Middle frontal gyrus (tissue), 1 donor: ENCODE results near the gene IGF2R.

Source experiments
- DNase-seq: peaks from one replicate; pipeline ENCODE4 v3.0.0-alpha.2; 2015; ENCODE audit warnings: low spot score; ENCODE audit errors: extremely low spot score

IGF2R gene

GRCh38 chr6:160022793-160023192 is 53.9 kb downstream of the IGF2R start:
- no peak for DNase-seq

GRCh38 chr6:160024152-160024551 is 55.3 kb downstream of the IGF2R start:
- no peak for DNase-seq

- no peak for DNase-seq
Measured at GRCh38 chr6:160027076-160027475, 58.2 kb downstream of the IGF2R start.

GRCh38 chr6:160027931-160028330 is 59.0 kb downstream of the IGF2R start:
- no peak for DNase-seq

GRCh38 chr6:160028487-160029275 is 59.8 kb downstream of the IGF2R start:
- DNase-seq = no peak

DNA sequence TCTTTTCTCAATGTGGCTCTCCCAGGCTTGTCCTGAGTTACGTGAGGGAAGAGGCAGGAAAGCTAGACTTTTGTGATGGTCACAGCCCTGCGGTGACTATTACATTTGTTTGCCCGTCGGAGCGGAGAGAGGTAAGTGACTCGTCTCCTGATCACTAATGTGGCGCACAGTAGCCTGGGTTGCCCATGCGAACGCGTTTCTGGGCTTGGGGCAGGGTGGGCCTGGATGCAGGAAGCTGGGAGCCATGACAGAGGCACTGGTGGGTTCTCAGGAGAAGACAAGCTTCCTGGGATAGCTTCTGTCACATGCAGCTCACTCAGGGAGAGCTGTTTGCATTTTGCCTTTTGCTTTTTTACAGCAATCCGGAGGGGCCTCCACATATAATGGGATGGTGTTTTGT is 60.6 kb downstream of the IGF2R start:
- DNase-seq = no peak

- DNase-seq = no peak
Measured at GRCh38 chr6:160030103-160030502, 61.2 kb downstream of the IGF2R start.

GRCh38 chr6:160031442-160031841 is 62.6 kb downstream of the IGF2R start:
- DNase-seq = no peak

GRCh38 chr6:160031871-160032270 is 63.0 kb downstream of the IGF2R start:
- DNase-seq = no peak

GRCh38 chr6:160032538-160032937 is 63.7 kb downstream of the IGF2R start:
- DNase-seq = no peak

GRCh38 chr6:160034036-160034930 is 65.4 kb downstream of the IGF2R start:
- DNase-seq = no peak

DNA sequence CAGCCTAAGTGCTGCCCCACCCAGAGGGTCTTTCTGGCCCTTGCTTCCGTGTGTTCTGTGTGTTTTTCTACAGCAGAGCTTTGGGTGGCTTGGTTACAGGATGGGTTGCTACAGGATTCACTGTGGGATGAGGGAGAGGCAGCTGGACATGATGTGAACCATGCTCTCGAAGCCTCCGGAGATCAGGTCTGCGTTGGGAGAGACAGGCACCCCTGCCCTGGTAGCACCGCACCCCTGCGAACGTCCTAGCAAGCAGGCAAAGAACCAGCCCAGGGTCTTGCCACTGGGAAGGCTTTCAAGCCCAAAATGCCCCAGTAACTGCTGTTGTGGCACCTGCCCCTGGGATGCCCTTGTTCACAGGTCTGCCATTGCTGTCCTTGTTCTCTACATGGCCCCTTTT is 66.4 kb downstream of the IGF2R start:
- DNase-seq = no peak

GRCh38 chr6:160035693-160036330 is 66.9 kb downstream of the IGF2R start:
- DNase-seq = no peak

- no peak for DNase-seq
Measured at GRCh38 chr6:160036331-160036695, 67.4 kb downstream of the IGF2R start.

DNA sequence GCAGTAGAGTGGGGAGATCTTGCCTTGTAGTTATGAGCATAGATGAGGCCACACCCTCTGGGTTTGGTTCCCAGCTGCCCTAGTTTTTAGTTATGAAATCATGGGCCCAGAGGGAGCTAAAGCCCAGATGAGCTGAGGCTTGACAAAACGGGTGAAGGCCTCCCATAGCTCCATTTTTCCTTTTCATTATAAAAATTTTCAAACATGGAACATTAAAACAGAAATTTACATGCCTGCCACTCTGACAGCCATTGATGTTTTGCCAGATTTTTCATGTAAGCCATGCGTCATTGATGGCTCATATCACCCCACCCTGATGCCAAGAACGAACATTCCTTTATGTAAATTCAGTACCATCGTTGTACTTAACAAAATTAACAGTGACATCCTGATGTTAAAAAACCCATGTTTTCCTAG is 67.9 kb downstream of the IGF2R start:
- no peak for DNase-seq

GRCh38 chr6:160038479-160038878 is 69.6 kb downstream of the IGF2R start:
- no peak for DNase-seq

DNA sequence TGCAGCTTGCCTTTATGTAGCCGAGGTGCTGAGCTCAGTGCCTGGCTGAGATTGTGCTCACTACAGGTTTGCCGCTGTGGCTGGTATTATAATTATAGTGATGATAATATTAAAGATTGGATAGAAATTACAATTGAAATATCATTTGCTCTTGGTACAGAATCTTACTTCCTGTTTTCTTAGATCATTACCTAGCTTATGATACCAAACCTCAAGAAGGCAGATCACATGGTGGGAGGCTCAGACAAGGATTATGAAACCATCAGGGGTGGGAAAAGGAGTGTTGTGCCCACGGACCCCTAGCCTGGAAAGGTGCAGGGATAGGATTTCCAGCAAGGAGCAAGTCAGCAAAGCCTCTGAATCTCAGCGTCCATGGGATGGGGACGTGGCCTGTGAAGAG is 70.6 kb downstream of the IGF2R start:
- no peak for DNase-seq

DNA sequence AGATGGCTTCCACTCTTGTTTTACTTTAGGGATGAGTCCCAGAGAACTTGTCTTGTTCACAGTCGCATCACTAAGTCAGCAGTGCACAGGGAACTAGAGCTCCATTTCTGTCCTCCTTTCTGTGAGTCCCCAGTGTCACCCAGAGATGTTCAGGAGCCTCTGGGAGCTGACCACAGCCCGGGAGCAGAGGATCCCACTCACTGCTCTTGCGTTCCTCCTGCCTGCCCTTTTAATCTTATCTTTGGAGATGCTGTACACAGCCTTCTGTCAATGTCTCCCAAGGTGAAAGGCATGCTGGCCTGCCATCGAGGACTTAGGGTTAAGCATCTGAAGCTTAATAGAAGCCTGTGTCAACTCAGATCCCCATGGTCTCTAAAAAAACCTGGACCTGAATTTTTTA is 71.2 kb downstream of the IGF2R start:
- DNase-seq = no peak

GRCh38 chr6:160040527-160041264 is 71.8 kb downstream of the IGF2R start:
- no peak for DNase-seq

DNA sequence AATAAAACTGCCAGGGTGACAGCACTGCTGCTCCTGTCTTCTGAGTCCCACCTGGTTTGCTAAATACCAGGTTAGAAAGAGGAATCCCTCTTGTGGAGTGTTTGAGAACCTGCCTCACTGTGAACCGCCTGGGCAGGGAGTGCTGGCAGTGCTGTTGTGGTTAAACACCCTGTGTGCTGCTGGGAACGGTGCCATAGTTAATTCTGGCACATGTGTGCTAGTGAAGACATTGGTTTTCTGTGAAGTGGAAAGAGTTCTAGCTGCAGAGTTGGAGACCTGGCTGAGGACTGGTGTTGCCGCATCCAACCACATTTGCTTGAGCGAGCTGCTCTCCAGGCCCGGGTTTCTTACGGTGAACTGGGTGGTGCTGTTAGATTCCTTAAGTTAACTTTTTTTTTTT is 72.7 kb downstream of the IGF2R start:
- peak; percentile 50 for DNase-seq

DNA sequence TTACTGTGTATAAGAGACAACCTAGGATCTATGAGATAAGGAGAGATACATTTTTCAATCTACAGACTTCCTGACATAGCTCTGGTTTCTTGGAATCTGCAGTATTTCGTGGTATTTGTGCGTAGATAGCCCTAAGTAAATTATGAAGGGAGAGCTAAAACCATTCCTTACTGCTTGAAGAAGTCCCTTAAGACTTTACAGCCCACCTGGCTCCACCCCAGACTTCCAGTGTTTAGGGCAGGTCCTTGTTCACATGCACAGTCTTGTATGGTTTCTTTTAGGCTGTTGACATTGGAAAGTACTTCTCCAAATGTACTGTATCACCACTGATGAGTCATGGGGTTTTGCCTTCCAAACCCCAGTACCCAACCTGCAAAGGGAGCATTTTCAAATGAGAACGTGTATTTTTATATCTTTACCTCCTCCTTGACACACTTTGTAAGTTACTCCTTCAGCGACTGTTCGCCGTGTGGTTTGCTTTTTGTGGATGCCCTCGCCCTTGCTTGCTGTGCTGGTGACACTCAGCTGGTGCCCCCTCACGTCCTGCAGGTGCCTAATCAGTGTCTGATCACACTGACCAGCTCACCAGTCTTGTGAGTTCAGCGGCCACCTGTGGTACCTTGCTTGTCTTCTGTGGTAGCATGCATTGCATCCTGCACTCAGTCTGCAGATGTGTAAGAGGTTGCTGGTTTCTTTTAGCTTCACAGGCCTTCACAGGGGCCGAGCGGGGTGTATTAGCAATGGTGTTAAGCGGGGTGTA is 73.3 kb downstream of the IGF2R start:
- DNase-seq = no peak
